Retinal pigment epithelial cell (primary cell): Measurements from ENCODE around the gene PSD2.

Source experiments
- DNase-seq: peaks from one replicate; pipeline ENCODE4 v3.0.0-alpha.2; 2010; ENCODE audit warnings: low read depth
- H3K4me3 ChIP-seq: 2 replicates; pipeline ENCODE4 v1.5.1; 2011; ENCODE audit warnings: mild to moderate bottlenecking, low read length, control low read depth, moderate library complexity
- CTCF ChIP-seq: conservative IDR thresholded peaks from 2 replicates; pipeline ENCODE4 v1.5.1; 2011; ENCODE audit warnings: low read depth, low read length, control low read depth, inconsistent platforms

The PSD2 gene

GRCh38 chr5:139764886-139765408, 30.7 kb upstream of the PSD2 start:
- DNase-seq: no peak
- H3K4me3 ChIP-seq: no peak overlapping the region
- no peak for TF ChIP-seq CTCF

- H3K4me3 ChIP-seq: peak overlapping the region; percentile 58
- no peak for DNase-seq
- TF ChIP-seq CTCF: peak; percentile 65
Measured at GRCh38 chr5:139765409-139766217, 30.0 kb upstream of the PSD2 start.

GRCh38 chr5:139767960-139768359, 27.6 kb upstream of the PSD2 start:
- no peak for TF ChIP-seq CTCF
- no peak for DNase-seq
- no peak overlapping the region for H3K4me3 ChIP-seq

GRCh38 chr5:139768807-139769465, 26.7 kb upstream of the PSD2 start:
- DNase-seq: no peak
- H3K4me3 ChIP-seq: no peak overlapping the region
- TF ChIP-seq CTCF: no peak

GRCh38 chr5:139769477-139769876, 26.1 kb upstream of the PSD2 start:
- DNase-seq: no peak
- H3K4me3 ChIP-seq: no peak overlapping the region
- TF ChIP-seq CTCF: no peak

GRCh38 chr5:139770722-139771121, 24.9 kb upstream of the PSD2 start:
- no peak overlapping the region for H3K4me3 ChIP-seq
- DNase-seq: no peak
- TF ChIP-seq CTCF: no peak
